HG02763 (cell line): Measurements from ENCODE around the gene FOXD1.
"Not testable (repeated sequence)": the region's sequence is repeated elsewhere in the genome, so short reads cannot be mapped to it uniquely, and the experiment has no call there.

Source experiments
- ATAC-seq: cut with Tn5 transposase; IDR thresholded peaks from one replicate; pipeline ENCODE4 v1.9.1; 2021; ENCODE audit warnings: mild to moderate bottlenecking, moderate library complexity; ENCODE audit not compliant: unreplicated experiment

Gene FOXD1

GRCh38 chr5:73448463-73449136, at the start of gene FOXD1:
Gene FOXD1, minus strand, starts transcription at chr5:73448777. Its CDS starts 415 bp downstream, at chr5:73448362.
- ATAC-seq, result no peak

- ATAC-seq, result no peak
These were observed 49.0 kb upstream of the FOXD1 start for GRCh38 chr5:73497497-73498056.

- no peak for ATAC-seq
These were observed 48.4 kb upstream of the FOXD1 start for GRCh38 chr5:73496984-73497457.

- ATAC-seq, result no peak
These were observed 47.3 kb upstream of the FOXD1 start for GRCh38 chr5:73495772-73496335.

GRCh38 chr5:73494721-73495120, 46.1 kb upstream of the FOXD1 start:
- no peak for ATAC-seq

GRCh38 chr5:73493421-73493820, 44.8 kb upstream of the FOXD1 start:
- ATAC-seq, result no peak

- ATAC-seq, result no peak
These were observed 42.6 kb upstream of the FOXD1 start for GRCh38 chr5:73491155-73491554.

GRCh38 chr5:73490088-73490487, 41.5 kb upstream of the FOXD1 start:
- ATAC-seq, result no peak

- no peak for ATAC-seq
These were observed 40.2 kb upstream of the FOXD1 start for GRCh38 chr5:73488806-73489205.

- no peak for ATAC-seq
These were observed 39.2 kb upstream of the FOXD1 start for GRCh38 chr5:73487815-73488214.

GRCh38 chr5:73487257-73487656, 38.7 kb upstream of the FOXD1 start:
- not testable (repeated sequence) for ATAC-seq

GRCh38 chr5:73486119-73486899, 37.7 kb upstream of the FOXD1 start:
- ATAC-seq, result no peak

- ATAC-seq, result no peak
These were observed 37.1 kb upstream of the FOXD1 start for GRCh38 chr5:73485715-73486114.

GRCh38 chr5:73484511-73484910, 35.9 kb upstream of the FOXD1 start:
- ATAC-seq, result no peak

- no peak for ATAC-seq
These were observed 35.1 kb upstream of the FOXD1 start for GRCh38 chr5:73483676-73484075.

GRCh38 chr5:73482383-73483136, 34.0 kb upstream of the FOXD1 start:
- ATAC-seq, result no peak

GRCh38 chr5:73480500-73480899, 31.9 kb upstream of the FOXD1 start:
- ATAC-seq, result no peak

- no peak for ATAC-seq
These were observed 23.5 kb upstream of the FOXD1 start for GRCh38 chr5:73472116-73472515.

- ATAC-seq, result no peak
These were observed 23.1 kb upstream of the FOXD1 start for GRCh38 chr5:73471654-73472053.

GRCh38 chr5:73469878-73470277, 21.3 kb upstream of the FOXD1 start:
- ATAC-seq, result no peak

- not testable (repeated sequence) for ATAC-seq
These were observed 20.1 kb upstream of the FOXD1 start for GRCh38 chr5:73468638-73469037.
